IPS DF 6.9 (cell line): Measurements from ENCODE around the gene CDK11B.

Experiments
- DNase-seq: peaks from one replicate; pipeline ENCODE4 v3.0.0-alpha.2; 2013; ENCODE audit warnings: low read depth, low spot score
- H3K27ac ChIP-seq: one replicate; pipeline ENCODE4 v1.5.1; 2013; ENCODE audit warnings: low read length, control low read depth
- H3K27me3 ChIP-seq: 2 replicates; pipeline ENCODE4 v1.6.1; 2013; ENCODE audit warnings: mild to moderate bottlenecking, low read length; ENCODE audit not compliant: control insufficient read depth, insufficient read depth
- H3K36me3 ChIP-seq: 2 replicates; pipeline ENCODE4 v1.6.1; 2013; ENCODE audit warnings: low read length; ENCODE audit not compliant: control insufficient read depth, insufficient read depth
- H3K4me1 ChIP-seq: 2 replicates; pipeline ENCODE4 v1.6.1; 2013; ENCODE audit warnings: low read length; ENCODE audit not compliant: control insufficient read depth, insufficient read depth
- H3K4me3 ChIP-seq: 2 replicates; pipeline ENCODE4 v1.5.1; 2013; ENCODE audit warnings: mild to moderate bottlenecking, low read length
- H3K9me3 ChIP-seq: 2 replicates; pipeline ENCODE4 v1.6.1; 2013; ENCODE audit warnings: low read length, inconsistent platforms; ENCODE audit not compliant: control insufficient read depth, insufficient read depth
- WGBS: extraction: QIAGEN DNeasy Blood & Tissue Kit; methylation state at CpG from one replicate; pipeline ENCODE4 v1.1.7; 2013; ENCODE audit warnings: mixed read lengths, missing lambda C conversion rate; ENCODE audit not compliant: insufficient read length, insufficient coverage; 5-methylcytosine and 5-hydroxymethylcytosine counted together

Gene CDK11B

GRCh38 chr1:1625824-1626206 is 33.0 kb downstream of the CDK11B start:
- DNase-seq: no peak
- Histone ChIP-seq H3K27ac (no peak overlapping the region), H3K4me1 (peaks cover 5% of the 10 kb centered on the region; the same call in 1 of the 2 replicates), H3K27me3 (no peaks in the 10 kb centered on the region), H3K4me3 (no peak overlapping the region), H3K36me3 (no peaks in the 10 kb centered on the region), H3K9me3 (no peaks in the 10 kb centered on the region)
- WGBS: no CpG with 5 or more reads among the region's 8 CpGs

GRCh38 chr1:1625404-1625775 is 33.4 kb downstream of the CDK11B start:
- no CpG with 5 or more reads among the region's 28 CpGs for WGBS
- no peaks in the 10 kb centered on the region for H3K27me3 ChIP-seq

GRCh38 chr1:1624443-1625403 is 34.1 kb downstream of the CDK11B start:
- Histone ChIP-seq H3K9me3 (no peaks in the 10 kb centered on the region), H3K4me3 (no peak overlapping the region), H3K27ac (no peak overlapping the region), H3K36me3 (no peaks in the 10 kb centered on the region), H3K27me3 (no peaks in the 10 kb centered on the region), H3K4me1 (peaks cover 5% of the 10 kb centered on the region; the same call in 1 of the 2 replicates)
- no CpG with 5 or more reads among the region's 38 CpGs for WGBS
- DNase-seq: no peak

More at GRCh38 chr1:1625404-1625775, 33.4 kb downstream of the CDK11B start:
- Histone ChIP-seq H3K9me3 (no peaks in the 10 kb centered on the region), H3K27ac (no peak overlapping the region), H3K4me3 (no peak overlapping the region), H3K4me1 (peaks cover 5% of the 10 kb centered on the region; the same call in 1 of the 2 replicates), H3K36me3 (no peaks in the 10 kb centered on the region)
- no peak for DNase-seq

DNA sequence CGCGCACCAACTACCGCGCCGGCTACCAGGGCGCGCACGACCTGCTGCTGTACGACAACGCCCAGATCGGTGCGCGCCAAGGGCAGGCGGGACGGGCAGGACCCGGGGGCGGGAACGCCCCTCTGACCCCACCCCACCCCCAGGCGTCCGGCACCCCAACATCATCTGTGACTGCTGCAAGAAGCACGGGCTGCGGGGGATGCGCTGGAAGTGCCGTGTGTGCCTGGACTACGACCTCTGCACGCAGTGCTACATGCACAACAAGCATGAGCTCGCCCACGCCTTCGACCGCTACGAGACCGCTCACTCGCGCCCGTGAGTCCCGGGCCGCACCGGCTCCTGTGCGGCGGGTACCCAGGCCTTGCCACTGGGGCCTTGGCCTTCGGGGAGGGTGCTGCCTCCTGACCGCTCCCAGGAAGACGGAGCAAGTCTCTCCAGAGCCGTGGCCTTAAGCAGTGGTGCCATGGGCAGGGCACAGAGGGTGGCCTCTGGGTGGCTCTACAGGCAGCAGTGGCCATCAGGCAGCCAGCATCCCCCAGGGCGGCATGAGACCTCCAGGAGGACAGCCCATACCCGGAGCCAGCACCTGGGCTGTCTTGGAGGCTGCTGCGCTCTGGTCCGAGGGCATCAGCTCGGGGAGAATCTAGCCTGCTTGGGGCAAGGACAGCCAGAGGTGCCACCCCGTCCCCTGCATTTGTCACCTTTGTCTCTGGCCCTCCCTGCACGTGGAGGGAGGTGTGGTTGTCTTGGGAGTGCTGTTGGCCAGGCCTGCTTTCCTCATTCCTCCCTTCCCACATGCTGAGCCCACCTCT is 35.0 kb downstream of the CDK11B start:
- H3K27me3 ChIP-seq: no peaks in the 10 kb centered on the region
- WGBS: no CpG with 5 or more reads among the region's 51 CpGs
- no peak overlapping the region for H3K27ac ChIP-seq
- no peaks in the 10 kb centered on the region for H3K9me3 ChIP-seq
- no peak overlapping the region for H3K4me3 ChIP-seq
- no peak for DNase-seq
- no peaks in the 10 kb centered on the region for H3K36me3 ChIP-seq
- H3K4me1 ChIP-seq: peaks cover 5% of the 10 kb centered on the region; the same call in 1 of the 2 replicates

DNA sequence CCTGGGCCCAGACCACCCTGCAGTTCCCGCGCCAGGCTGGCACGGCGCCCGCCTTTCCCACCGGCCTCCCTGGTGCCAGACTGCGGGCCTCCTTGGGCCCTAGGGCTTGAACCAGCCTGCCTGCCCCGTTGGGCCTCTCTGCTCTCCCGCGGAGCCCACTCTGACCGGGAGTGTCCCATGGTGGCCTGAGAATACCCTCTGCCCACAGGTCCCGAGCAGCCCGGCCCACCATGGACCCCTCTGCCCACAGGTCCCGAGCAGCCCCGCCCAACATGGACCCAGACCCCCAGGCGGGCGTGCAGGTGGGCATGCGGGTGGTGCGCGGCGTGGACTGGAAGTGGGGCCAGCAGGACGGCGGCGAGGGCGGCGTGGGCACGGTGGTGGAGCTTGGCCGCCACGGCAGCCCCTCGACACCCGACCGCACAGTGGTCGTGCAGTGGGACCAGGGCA is 35.6 kb downstream of the CDK11B start:
- no peak overlapping the region for H3K27ac ChIP-seq
- no CpG with 5 or more reads among the region's 33 CpGs for WGBS
- no peaks in the 10 kb centered on the region for H3K36me3 ChIP-seq
- H3K9me3 ChIP-seq: no peaks in the 10 kb centered on the region
- DNase-seq: no peak
- H3K4me1 ChIP-seq: peaks cover 3% of the 10 kb centered on the region; the same call in 1 of the 2 replicates
- no peak overlapping the region for H3K4me3 ChIP-seq
- H3K27me3 ChIP-seq: no peaks in the 10 kb centered on the region

- Histone ChIP-seq H3K27ac (no peak overlapping the region), H3K4me3 (no peak overlapping the region), H3K27me3 (no peaks in the 10 kb centered on the region), H3K9me3 (no peaks in the 10 kb centered on the region), H3K36me3 (no peaks in the 10 kb centered on the region), H3K4me1 (peaks cover 2% of the 10 kb centered on the region; the same call in 1 of the 2 replicates)
- WGBS: no CpG with 5 or more reads among the region's 17 CpGs
- no peak for DNase-seq
Measured at GRCh38 chr1:1622788-1623094, 36.1 kb downstream of the CDK11B start.

- no CpG with 5 or more reads among the region's 21 CpGs for WGBS
- no peaks in the 10 kb centered on the region for H3K36me3 ChIP-seq
Measured at GRCh38 chr1:1622010-1622787, 36.6 kb downstream of the CDK11B start.

GRCh38 chr1:1621173-1622009 is 37.4 kb downstream of the CDK11B start:
- Histone ChIP-seq H3K27me3 (no peaks in the 10 kb centered on the region), H3K9me3 (no peaks in the 10 kb centered on the region), H3K4me3 (no peak overlapping the region), H3K27ac (no peak overlapping the region), H3K36me3 (no peaks in the 10 kb centered on the region), H3K4me1 (peaks cover 5% of the 10 kb centered on the region; the same call in 1 of the 2 replicates)
- no peak for DNase-seq
- WGBS: no CpG with 5 or more reads among the region's 31 CpGs

More at GRCh38 chr1:1622010-1622787, 36.6 kb downstream of the CDK11B start:
- no peaks in the 10 kb centered on the region for H3K27me3 ChIP-seq
- no peak overlapping the region for H3K27ac ChIP-seq
- DNase-seq: no peak
- H3K4me1 ChIP-seq: peaks cover 2% of the 10 kb centered on the region; the same call in 1 of the 2 replicates
- H3K9me3 ChIP-seq: no peaks in the 10 kb centered on the region
- H3K4me3 ChIP-seq: no peak overlapping the region

- DNase-seq: no peak
- no CpG with 5 or more reads among the region's 16 CpGs for WGBS
- Histone ChIP-seq H3K4me3 (no peak overlapping the region), H3K36me3 (no peaks in the 10 kb centered on the region), H3K27ac (no peak overlapping the region), H3K4me1 (peaks cover 4% of the 10 kb centered on the region; the same call in 1 of the 2 replicates), H3K9me3 (no peaks in the 10 kb centered on the region), H3K27me3 (no peaks in the 10 kb centered on the region)
Measured at GRCh38 chr1:1620433-1621139, 38.2 kb downstream of the CDK11B start.
